Smooth muscle cell of bladder (primary cell): ENCODE measurements around the gene S1PR3. TPM values are rescaled to one million over a fixed set of nuclear protein-coding genes. Genes with fewer than 3 reads are reported as not detected.

ENCODE experiments used
- total RNA-seq: library from RNA; depleted of rRNA; stranded (reverse); fragments of >200 nt; gene quantifications from 2 replicates; pipeline ENCODE4 v1.2.3, GENCODE V29; 2014

Gene S1PR3
- 61.4 and 77.7 TPM in 2 replicates for total RNA-seq

GRCh38 chr9:88991066-88992034 lies at the start of gene S1PR3:
S1PR3 (plus strand) TSS chr9:88991468; CDS start chr9:89001201, 9,733 bp downstream.

Other genes starting within 250 kb of the S1PR3 start
- 21.6 and 24.0 TPM in 2 replicates for gene SHC3, start 187.3 kb downstream of the S1PR3 start, total RNA-seq